Limb (tissue), 2 donors: ENCODE data around the gene CCDC141.

ENCODE experiments used
- DNase-seq, 2 donors: peaks; one replicate each; pipeline ENCODE4 v3.0.0-alpha.2; 2016; ENCODE audit errors: extremely low spot score in 2 of 2

The CCDC141 gene

GRCh38 chr2:178912416-178913048 lies 137.4 kb downstream of the CCDC141 start:
- DNase-seq: no peak

- no peak for DNase-seq
These were observed 138.9 kb downstream of the CCDC141 start for GRCh38 chr2:178911039-178911438.

GRCh38 chr2:178910005-178910404 lies 139.9 kb downstream of the CCDC141 start:
- no peak for DNase-seq

GRCh38 chr2:178909507-178909906 lies 140.4 kb downstream of the CCDC141 start:
- DNase-seq: no peak

- peak in 1 of 2 donors; percentile 25 for DNase-seq
These were observed 141.1 kb downstream of the CCDC141 start for GRCh38 chr2:178908810-178909209.

GRCh38 chr2:178905261-178905660 lies 144.7 kb downstream of the CCDC141 start:
- no peak for DNase-seq

- DNase-seq: no peak
These were observed 150.3 kb downstream of the CCDC141 start for GRCh38 chr2:178899656-178900055.

- no peak for DNase-seq
These were observed 154.1 kb downstream of the CCDC141 start for GRCh38 chr2:178895872-178896271.

- no peak for DNase-seq
These were observed 154.8 kb downstream of the CCDC141 start for GRCh38 chr2:178895171-178895570.

- no peak for DNase-seq
These were observed 156.9 kb downstream of the CCDC141 start for GRCh38 chr2:178892751-178893625.

GRCh38 chr2:178891959-178892485 lies 157.9 kb downstream of the CCDC141 start:
- no peak for DNase-seq

- peak; percentile 65 to 75 for DNase-seq
These were observed 158.5 kb downstream of the CCDC141 start for GRCh38 chr2:178891265-178891958.

GRCh38 chr2:178886006-178886405 lies 163.9 kb downstream of the CCDC141 start:
- no peak for DNase-seq

- DNase-seq: no peak
These were observed 165.5 kb downstream of the CCDC141 start for GRCh38 chr2:178884440-178884839.

GRCh38 chr2:178882666-178883440 lies 167.1 kb downstream of the CCDC141 start:
- no peak for DNase-seq

- DNase-seq: no peak
These were observed 168.9 kb downstream of the CCDC141 start for GRCh38 chr2:178881075-178881474.

GRCh38 chr2:178880257-178880656 lies 169.7 kb downstream of the CCDC141 start:
- no peak for DNase-seq

GRCh38 chr2:178877874-178878273 lies 172.1 kb downstream of the CCDC141 start:
- DNase-seq: no peak

GRCh38 chr2:178874529-178875240 lies 175.3 kb downstream of the CCDC141 start:
- no peak for DNase-seq

- DNase-seq: no peak
These were observed 176.0 kb downstream of the CCDC141 start for GRCh38 chr2:178873912-178874311.

GRCh38 chr2:178871536-178871935 lies 178.4 kb downstream of the CCDC141 start:
- no peak for DNase-seq
